Muscle layer of colon (tissue), 2 donors: Measurements from ENCODE around the gene SPDYE2B.
"Not testable (repeated sequence)": the region's sequence is repeated elsewhere in the genome, so short reads cannot be mapped to it uniquely, and the experiment has no call there.

ENCODE experiments used
- H3K27ac ChIP-seq: one replicate; pipeline ENCODE4 v1.7.0; 2013; ENCODE audit warnings: low read depth, mild to moderate bottlenecking, low read length, moderate library complexity
- H3K27me3 ChIP-seq, 2 donors: one replicate each; pipeline ENCODE4 v1.7.0; 2013; ENCODE audit warnings: low read length in 2 of 2, mild to moderate bottlenecking in 2 of 2; ENCODE audit not compliant: insufficient read depth in 2 of 2, control insufficient read depth in 1 of 2
- H3K36me3 ChIP-seq: one replicate; pipeline ENCODE4 v1.7.0; 2013; ENCODE audit warnings: mild to moderate bottlenecking, low read length; ENCODE audit not compliant: insufficient read depth
- H3K4me1 ChIP-seq: one replicate; pipeline ENCODE4 v1.7.0; 2013; ENCODE audit warnings: mild to moderate bottlenecking, low read length; ENCODE audit not compliant: insufficient read depth
- H3K4me3 ChIP-seq, 2 donors: one replicate each; pipeline ENCODE4 v1.7.0; 2013; ENCODE audit warnings: low read length in 2 of 2, low read depth in 1 of 2, mild to moderate bottlenecking in 1 of 2, moderate library complexity in 1 of 2
- H3K9ac ChIP-seq: one replicate; pipeline ENCODE4 v1.7.0; 2013; ENCODE audit warnings: low read length
- H3K9me3 ChIP-seq: one replicate; pipeline ENCODE4 v1.7.0; 2013; ENCODE audit warnings: mild to moderate bottlenecking, low read length
- donor health status: abdominal sarcoma.
- donor health status: Adenocarcinoma of cecum.

Gene SPDYE2B

DNA sequence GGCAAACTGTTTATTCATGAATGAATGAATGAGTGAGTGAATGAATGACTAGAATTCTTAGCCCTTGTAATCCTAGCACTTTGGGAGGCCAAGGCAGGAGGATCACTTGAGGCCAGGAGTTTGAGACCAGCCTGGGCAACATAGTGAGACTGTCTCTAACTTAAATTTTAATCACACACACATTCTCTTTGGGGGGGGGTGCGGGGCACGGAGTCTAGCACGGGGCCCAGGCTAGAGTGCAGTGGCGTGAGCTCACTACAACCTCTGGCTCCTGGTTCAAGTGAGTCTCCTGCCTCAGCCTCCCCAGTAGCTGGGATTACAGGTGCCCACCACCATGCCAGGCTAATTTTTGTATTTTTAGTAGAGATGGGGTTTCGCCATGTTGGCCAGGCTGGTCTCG, 40.5 kb downstream of the SPDYE2B start:
- H3K9ac ChIP-seq, H3K4me1 ChIP-seq, H3K9me3 ChIP-seq, H3K4me3 ChIP-seq, H3K36me3 ChIP-seq, H3K27ac ChIP-seq, H3K27me3 ChIP-seq: not testable (repeated sequence)

DNA sequence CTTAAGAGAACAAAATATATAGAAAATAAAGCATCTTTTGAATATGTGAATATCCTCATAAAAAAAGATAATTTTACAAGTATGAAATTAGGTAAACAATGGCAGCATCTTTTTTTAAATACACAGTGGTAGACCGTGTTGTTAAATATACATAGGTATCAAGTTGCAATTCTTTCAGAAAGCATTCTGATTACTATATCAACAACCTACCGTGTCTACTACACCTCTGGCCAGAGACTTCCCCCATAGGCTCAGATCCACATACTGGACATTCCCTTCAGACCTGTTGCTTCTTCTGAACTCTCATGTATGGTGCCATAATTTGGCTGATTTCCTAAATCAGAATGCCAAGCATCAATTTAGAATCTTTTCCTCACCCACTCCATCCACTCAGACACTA, 43.9 kb downstream of the SPDYE2B start:
- not testable (repeated sequence) for H3K9ac ChIP-seq, H3K27me3 ChIP-seq, H3K9me3 ChIP-seq, H3K36me3 ChIP-seq, H3K27ac ChIP-seq, H3K4me3 ChIP-seq, H3K4me1 ChIP-seq

DNA sequence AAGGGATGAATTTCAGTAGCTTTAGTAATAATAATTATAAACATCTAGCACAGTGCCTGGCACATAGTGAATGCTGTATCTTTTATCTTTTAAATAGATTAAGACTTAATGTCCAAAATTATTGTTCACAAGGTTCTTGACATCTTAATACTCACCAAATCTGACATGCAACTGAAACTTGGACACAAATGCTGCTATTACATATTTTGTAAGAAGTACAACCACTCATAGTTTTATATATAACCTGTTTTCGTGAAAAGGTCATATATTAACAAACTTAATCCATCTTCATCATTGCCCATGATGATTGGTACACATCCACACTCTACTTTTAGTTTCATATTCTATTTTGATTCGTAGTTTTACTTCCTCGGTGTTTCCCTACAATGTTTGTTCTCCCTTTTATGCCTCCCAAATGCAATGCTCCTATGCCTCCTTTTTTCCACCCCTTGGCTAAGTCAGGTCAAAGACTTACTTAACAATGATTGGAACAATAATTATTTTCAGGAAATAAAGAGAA, 45.0 kb downstream of the SPDYE2B start:
- H3K9me3 ChIP-seq, H3K27ac ChIP-seq, H3K27me3 ChIP-seq, H3K4me1 ChIP-seq, H3K4me3 ChIP-seq, H3K36me3 ChIP-seq, H3K9ac ChIP-seq: not testable (repeated sequence)

DNA sequence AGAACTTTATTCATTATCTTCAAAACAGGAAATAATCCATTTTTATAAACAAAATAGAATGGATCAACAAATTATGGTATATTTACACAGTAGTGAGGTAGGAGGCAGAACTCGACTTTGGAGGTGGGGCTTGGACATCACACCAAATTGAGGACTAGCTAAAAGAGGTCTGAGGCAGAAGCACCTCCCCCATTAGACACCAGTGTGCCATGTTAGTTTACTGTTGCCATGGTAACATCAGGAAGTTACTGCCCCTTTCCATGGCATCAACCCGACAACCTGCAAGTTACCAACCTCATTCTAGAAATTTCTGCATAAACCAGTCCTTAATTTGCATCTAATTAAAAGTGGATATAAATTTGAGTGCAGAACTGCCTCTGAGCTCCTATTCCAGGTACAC, 45.9 kb downstream of the SPDYE2B start:
- H3K9ac ChIP-seq, H3K27me3 ChIP-seq, H3K27ac ChIP-seq, H3K4me1 ChIP-seq, H3K4me3 ChIP-seq, H3K9me3 ChIP-seq, H3K36me3 ChIP-seq: not testable (repeated sequence)

DNA sequence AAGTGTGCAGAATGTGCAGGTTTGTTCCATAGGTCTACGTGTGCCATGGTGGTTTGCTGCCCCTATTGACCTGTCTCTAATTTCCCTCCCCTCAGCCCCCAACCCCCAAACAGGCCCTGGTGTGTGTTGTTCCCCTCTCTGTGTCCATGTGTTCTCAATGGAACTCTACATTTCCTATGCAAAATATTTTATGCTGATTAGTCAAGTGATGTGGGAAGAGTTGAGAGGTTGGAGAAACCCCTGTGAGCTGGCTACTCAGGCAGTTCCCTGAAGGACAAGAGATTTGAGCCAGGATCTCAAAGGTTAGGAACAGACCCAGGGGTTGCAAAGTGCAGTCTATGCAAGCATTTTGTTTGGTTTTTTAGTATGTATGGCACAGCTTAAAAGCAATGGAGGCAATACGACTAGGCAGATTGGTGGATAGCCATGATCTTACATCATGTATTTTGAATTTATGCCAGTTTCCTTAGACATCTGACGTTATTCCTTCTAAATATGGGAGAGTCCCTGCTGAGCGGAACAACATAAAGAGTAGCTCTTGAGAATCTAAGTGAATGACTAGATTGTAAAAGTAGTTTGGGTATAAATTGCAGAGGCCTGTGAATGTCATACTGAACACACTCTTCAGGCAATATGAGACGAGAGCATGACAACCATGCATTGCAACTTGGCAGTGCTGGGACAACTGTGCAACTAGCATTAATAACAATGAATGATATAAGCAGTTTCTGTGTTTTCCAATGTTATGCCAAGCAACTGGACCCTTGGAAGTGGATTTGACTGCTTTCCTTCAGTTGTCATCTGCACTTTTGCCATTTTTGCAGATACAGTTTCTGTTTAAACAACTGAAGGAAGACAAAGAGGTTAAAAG, 47.8 kb downstream of the SPDYE2B start:
- H3K27me3 ChIP-seq, H3K9me3 ChIP-seq, H3K9ac ChIP-seq, H3K27ac ChIP-seq, H3K4me3 ChIP-seq, H3K36me3 ChIP-seq, H3K4me1 ChIP-seq: not testable (repeated sequence)

DNA sequence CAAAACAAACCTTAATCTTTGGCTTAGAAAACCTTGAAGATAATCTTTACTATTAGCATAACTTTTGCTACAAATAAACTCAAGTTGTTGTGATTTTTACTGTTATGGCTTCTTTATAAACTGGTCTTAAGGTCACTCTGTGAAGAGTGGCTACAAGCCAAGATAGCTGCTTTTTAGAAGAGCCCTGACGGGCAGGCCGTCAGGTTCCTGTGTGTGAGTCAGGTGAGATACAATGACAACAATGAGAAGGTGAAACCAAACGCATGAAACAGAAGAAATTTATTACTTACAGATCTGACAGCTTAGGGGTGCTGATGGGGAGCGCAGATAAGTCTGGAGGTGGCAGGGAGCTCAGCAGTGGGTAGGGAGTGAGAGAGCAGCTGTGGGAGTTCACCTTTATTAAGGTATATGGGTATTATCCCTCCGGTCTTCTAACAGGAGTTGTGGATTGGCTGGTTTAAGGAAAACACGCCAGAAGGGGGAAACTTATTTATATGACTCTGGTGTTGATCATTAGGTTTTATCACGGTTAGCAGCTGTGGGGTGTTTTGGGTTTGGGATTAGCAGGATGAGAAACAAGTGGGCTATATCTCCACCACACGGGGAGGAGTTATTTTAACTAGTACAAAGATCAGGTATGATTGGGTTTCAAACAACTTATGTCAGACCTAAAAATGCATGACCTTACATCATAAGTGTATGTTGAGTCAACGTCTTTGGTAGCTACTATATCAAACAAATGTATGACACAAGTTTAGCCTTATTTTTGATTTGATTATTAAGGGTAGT, 49.0 kb downstream of the SPDYE2B start:
- H3K36me3 ChIP-seq, H3K9me3 ChIP-seq, H3K4me1 ChIP-seq, H3K27ac ChIP-seq, H3K27me3 ChIP-seq, H3K4me3 ChIP-seq, H3K9ac ChIP-seq: not testable (repeated sequence)
